ENCODE results near the gene GIMAP2. TPM values are rescaled to one million over a fixed set of nuclear protein-coding genes. Genes with fewer than 3 reads are reported as not detected.

The GIMAP2 gene
- total RNA-seq, 1 donor from 2014 or later = 42.3 TPM

- no peak for DNase-seq (ENCODE audit: low read depth in 2 of 2)
Measured at GRCh38 chr7:150732786-150733481, 47.4 kb downstream of the GIMAP2 start.

- no peak for DNase-seq (ENCODE audit: low read depth in 2 of 2)
Measured at GRCh38 chr7:150733482-150734095, 48.1 kb downstream of the GIMAP2 start.

GRCh38 chr7:150734254-150734653 lies 48.7 kb downstream of the GIMAP2 start:
- DNase-seq (ENCODE audit: low read depth in 2 of 2) = no peak

- no peak for DNase-seq (ENCODE audit: low read depth in 2 of 2)
Measured at GRCh38 chr7:150735596-150736358, 50.3 kb downstream of the GIMAP2 start.

GRCh38 chr7:150736864-150737263 lies 51.4 kb downstream of the GIMAP2 start:
- no peak for DNase-seq (ENCODE audit: low read depth in 2 of 2)

- peak; percentile 55 to 74 for DNase-seq (ENCODE audit: low read depth in 2 of 2)
Measured at GRCh38 chr7:150737265-150738055, 52.0 kb downstream of the GIMAP2 start, which contains the start of gene GIMAP5. Gene GIMAP5, plus strand, starts transcription at chr7:150737418. Its CDS starts 3,467 bp downstream, at chr7:150740885.

GRCh38 chr7:150738092-150738491 lies 52.6 kb downstream of the GIMAP2 start:
- peak in 1 of 2 donors; percentile 38 for DNase-seq (ENCODE audit: low read depth in 2 of 2)

GRCh38 chr7:150738591-150739001 lies 53.1 kb downstream of the GIMAP2 start:
- DNase-seq (ENCODE audit: low read depth in 2 of 2) = peak; percentile 74 to 87

- DNase-seq (ENCODE audit: low read depth in 2 of 2) = peak in 1 of 2 donors; percentile 76
Measured at GRCh38 chr7:150739033-150739432, 53.5 kb downstream of the GIMAP2 start.

GRCh38 chr7:150740053-150740452 lies 54.5 kb downstream of the GIMAP2 start:
- DNase-seq (ENCODE audit: low read depth in 2 of 2) = peak in 1 of 2 donors; percentile 61

GRCh38 chr7:150742286-150742968 lies 56.9 kb downstream of the GIMAP2 start:
- DNase-seq (ENCODE audit: low read depth in 2 of 2) = no peak

Other genes starting within 250 kb of the GIMAP2 start
- gene GIMAP8, start 235.1 kb upstream of the GIMAP2 start, total RNA-seq = 88.7 and 137 TPM in 2 replicates
- gene GIMAP7, start 170.8 kb upstream of the GIMAP2 start, total RNA-seq = 44.2 and 104 TPM in 2 replicates
- gene GIMAP4, start 118.3 kb upstream of the GIMAP2 start, total RNA-seq = 166 and 197 TPM in 2 replicates
- gene GIMAP6, start 53.3 kb upstream of the GIMAP2 start, total RNA-seq = 159 and 175 TPM in 2 replicates
- gene GIMAP1, start 30.9 kb downstream of the GIMAP2 start, total RNA-seq = 13.3 and 16.7 TPM in 2 replicates
- 187 and 435 TPM in 2 replicates for gene GIMAP5, start 51.7 kb downstream of the GIMAP2 start, total RNA-seq
- not detected in 2 replicates for gene TMEM176B, start 114.7 kb downstream of the GIMAP2 start, total RNA-seq
- not detected in 2 replicates for gene TMEM176A, start 115.1 kb downstream of the GIMAP2 start, total RNA-seq
- not detected in 2 replicates for gene AOC1, start 166.8 kb downstream of the GIMAP2 start, total RNA-seq

All from lung microvascular endothelial cell (primary cell).